GM18909 (cell line): ENCODE results near the gene AZI2.

Source experiments
- ATAC-seq: cut with Tn5 transposase; IDR thresholded peaks from one replicate; pipeline ENCODE4 v1.9.1; 2021; ENCODE audit warnings: mild to moderate bottlenecking; ENCODE audit not compliant: unreplicated experiment, poor library complexity

The AZI2 gene

GRCh38 chr3:28348629-28349468 lies at the start of gene AZI2, which contains the start of gene ZCWPW2:
TSS of gene AZI2 (minus strand) at chr3:28348824. CDS start at chr3:28340617, 8,207 bp downstream.
TSS of gene ZCWPW2 (plus strand) at chr3:28348721. CDS start at chr3:28413069, 64,348 bp downstream.
- ATAC-seq: peak; percentile 93

- ATAC-seq: no peak
These were observed 40.4 kb upstream of the AZI2 start for GRCh38 chr3:28388978-28389377.

- ATAC-seq: no peak
These were observed 37.4 kb upstream of the AZI2 start for GRCh38 chr3:28386049-28386448.

- no peak for ATAC-seq
These were observed 27.8 kb upstream of the AZI2 start for GRCh38 chr3:28376424-28376823.

GRCh38 chr3:28349469-28350000 lies 911 bp upstream of the AZI2 start:
- no peak for ATAC-seq

GRCh38 chr3:28348265-28348628 lies 377 bp downstream of the AZI2 start:
- ATAC-seq: no peak

- ATAC-seq: no peak
These were observed 1.0 kb downstream of the AZI2 start for GRCh38 chr3:28347374-28348264.

GRCh38 chr3:28345690-28346089 lies 2.9 kb downstream of the AZI2 start:
- ATAC-seq: no peak

GRCh38 chr3:28343144-28343543 lies 5.5 kb downstream of the AZI2 start:
- no peak for ATAC-seq

GRCh38 chr3:28337230-28337629 lies 11.4 kb downstream of the AZI2 start:
- no peak for ATAC-seq

GRCh38 chr3:28335246-28335645 lies 13.4 kb downstream of the AZI2 start:
- no peak for ATAC-seq

- no peak for ATAC-seq
These were observed 14.1 kb downstream of the AZI2 start for GRCh38 chr3:28334552-28334951.

- peak; percentile 43 for ATAC-seq
These were observed 20.2 kb downstream of the AZI2 start for GRCh38 chr3:28328188-28329151.

- peak; percentile 85 for ATAC-seq
These were observed 22.1 kb downstream of the AZI2 start for GRCh38 chr3:28326458-28326926.

- ATAC-seq: no peak
These were observed 26.2 kb downstream of the AZI2 start for GRCh38 chr3:28322464-28322863.

GRCh38 chr3:28320981-28321380 lies 27.6 kb downstream of the AZI2 start:
- no peak for ATAC-seq

- peak; percentile 92 for ATAC-seq
These were observed 31.1 kb downstream of the AZI2 start for GRCh38 chr3:28317438-28318022.

GRCh38 chr3:28316226-28316625 lies 32.4 kb downstream of the AZI2 start:
- no peak for ATAC-seq

- ATAC-seq: no peak
These were observed 32.9 kb downstream of the AZI2 start for GRCh38 chr3:28315711-28316110.
